ENCODE results near the gene PSMD3.

GRCh38 chr17:40017422-40018080, 36.9 kb downstream of the PSMD3 start:
- TF ChIP-seq CTCF (IDR thresholded peaks at IDR 0.05; ENCODE audit: low read depth, low read length) (no peak), EZH2phosphoT487 (IDR thresholded peaks at IDR 0.05; ENCODE audit: low read depth) (no peak)
